Gastroesophageal sphincter (tissue), 3 donors: ENCODE data around the gene DAPK2.

Experiments used
- CTCF ChIP-seq, 4 experiments: fragments of 200-600 bp in 2 of 4; fragments of 450-650 bp in 2 of 4; sonication (generic) in 1 of 4; IDR thresholded peaks; one replicate each; pipeline ENCODE4 v1.5.1; 2017 to 2019; ENCODE audit warnings: antibody characterized with exemption in 4 of 4, mild to moderate bottlenecking in 2 of 4, moderate library complexity in 2 of 4
- POLR2A ChIP-seq, 2 donors: fragments of 450-650 bp; IDR thresholded peaks; one replicate each; pipeline ENCODE4 v1.6.1; 2017; ENCODE audit warnings: antibody characterized with exemption in 2 of 2, mild to moderate bottlenecking in 2 of 2, moderate library complexity in 1 of 2
- POLR2AphosphoS5 ChIP-seq: sonication (generic); formaldehyde crosslinking; IDR thresholded peaks from one replicate; pipeline ENCODE4 v1.6.1; 2017; ENCODE audit warnings: antibody characterized with exemption

- TF ChIP-seq CTCF (IDR thresholded peaks at IDR 0.05), result no peak
- no peak for TF ChIP-seq POLR2A (IDR thresholded peaks at IDR 0.05)
- TF ChIP-seq POLR2AphosphoS5, result no peak
Measured at GRCh38 chr15:63946524-63947065, 99.7 kb downstream of the DAPK2 start.
